MCF 10A (cell line): ENCODE results near the gene NFKBIL1. TPM values are rescaled to one million over a fixed set of nuclear protein-coding genes. Genes with fewer than 3 reads are reported as not detected.
A peak's percentile ranks its signal among the peaks of the same experiment; 100 is the strongest.

Experiments
- BruUV-seq: library from RNA; stranded (reverse); fragments of 400-500 nt; replicated peaks from 2 replicates; lab custom pipeline; 2021; lab: Mats Ljungman, UMichigan
- CTCF ChIA-PET: fragments of 300-600 bp; sonication (Branson Sonifier 250); formaldehyde crosslinking; extraction: SDS; loops from one replicate; lab custom pipeline; 2021; ENCODE audit warnings: antibody characterized with exemption, inconsistent platforms; lab: Yijun Ruan, JAX
- POLR2A ChIA-PET: fragments of 300-600, 350-650 bp; sonication (Branson Sonifier 250); formaldehyde crosslinking; extraction: SDS; loops from one replicate; lab custom pipeline; 2020; ENCODE audit warnings: antibody characterized with exemption, inconsistent platforms; lab: Yijun Ruan, JAX
- DNase-seq: peaks from one replicate; pipeline ENCODE4 v3.0.0-alpha.2; 2018; ENCODE audit not compliant: unreplicated experiment
- H3K27ac Mint-ChIP-seq: one replicate; pipeline ENCODE4 v1.8.0; 2022; ENCODE audit warnings: mild to moderate bottlenecking, low read depth, mixed read lengths; ENCODE audit not compliant: unreplicated experiment
- H3K27me3 Mint-ChIP-seq: one replicate; pipeline ENCODE4 v1.8.0; 2022; ENCODE audit warnings: mixed read lengths; ENCODE audit not compliant: insufficient read depth, unreplicated experiment
- H3K36me3 Mint-ChIP-seq: one replicate; pipeline ENCODE4 v1.8.0; 2022; ENCODE audit warnings: mild to moderate bottlenecking, moderate library complexity, mixed read lengths; ENCODE audit not compliant: insufficient read depth, unreplicated experiment
- H3K4me1 Mint-ChIP-seq: one replicate; pipeline ENCODE4 v1.8.0; 2022; ENCODE audit warnings: mixed read lengths; ENCODE audit not compliant: insufficient read depth, unreplicated experiment
- H3K4me3 Mint-ChIP-seq: one replicate; pipeline ENCODE4 v1.8.0; 2022; ENCODE audit warnings: mild to moderate bottlenecking, moderate library complexity, mixed read lengths; ENCODE audit not compliant: unreplicated experiment
- H3K9me3 Mint-ChIP-seq: one replicate; pipeline ENCODE4 v1.8.0; 2022; ENCODE audit warnings: mixed read lengths; ENCODE audit not compliant: unreplicated experiment
- intact Hi-C: fragments of 100-400 bp; cut with micrococcal nuclease; formaldehyde crosslinking; loops from 2 replicates; pipeline ENCODE4 v1.14.1; 2022
- total RNA-seq: library from RNA; stranded (reverse); gene quantifications from 2 replicates; pipeline ENCODE4 v1.2.3, GENCODE V29; 2022
- TF ChIP-seq, protein P1 (sequence below): fragments of 200-600 bp; IDR thresholded peaks from one replicate; pipeline ENCODE4 v1.8.0; 2022; ENCODE audit warnings: antibody characterized with exemption, mild to moderate bottlenecking; ENCODE audit not compliant: unreplicated experiment

Gene NFKBIL1
- total RNA-seq, 1 experiment from 2014 or later: 30.3 TPM

DNA sequence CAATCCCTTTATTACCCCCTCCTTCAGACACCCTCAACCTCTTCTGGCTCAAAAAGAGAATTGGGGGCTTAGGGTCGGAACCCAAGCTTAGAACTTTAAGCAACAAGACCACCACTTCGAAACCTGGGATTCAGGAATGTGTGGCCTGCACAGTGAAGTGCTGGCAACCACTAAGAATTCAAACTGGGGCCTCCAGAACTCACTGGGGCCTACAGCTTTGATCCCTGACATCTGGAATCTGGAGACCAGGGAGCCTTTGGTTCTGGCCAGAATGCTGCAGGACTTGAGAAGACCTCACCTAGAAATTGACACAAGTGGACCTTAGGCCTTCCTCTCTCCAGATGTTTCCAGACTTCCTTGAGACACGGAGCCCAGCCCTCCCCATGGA lies 30.2 kb downstream of the NFKBIL1 start:
- POLR2A ChIA-PET: interaction anchor here (0.6 to 1.7 kb wide), 5 partner anchors 13 to 1979 kb away, joined by 3 to 10 read pairs (median 4); partner anchors contain the start of gene DDX39B
- peaks cover 20% of the 10 kb centered on the region for H3K27me3 Mint-ChIP-seq
- H3K4me1 Mint-ChIP-seq: peaks cover 12% of the 10 kb centered on the region
- peaks cover 7% of the 10 kb centered on the region for H3K36me3 Mint-ChIP-seq
- no peaks in the 10 kb centered on the region for H3K9me3 Mint-ChIP-seq
- intact Hi-C loops: no loop called here
- BruUV-seq: no TSS peak
- H3K4me3 Mint-ChIP-seq: no peak overlapping the region
- CTCF ChIA-PET: interaction anchor here (0.6 to 18.9 kb wide), 4 partner anchors 20 to 372 kb away, joined by 3 to 215 read pairs (median 4); partner anchors contain the start of genes ATP6V1G2 and NCR3
- no peak overlapping the region for H3K27ac Mint-ChIP-seq
- TF ChIP-seq, protein P1, sequence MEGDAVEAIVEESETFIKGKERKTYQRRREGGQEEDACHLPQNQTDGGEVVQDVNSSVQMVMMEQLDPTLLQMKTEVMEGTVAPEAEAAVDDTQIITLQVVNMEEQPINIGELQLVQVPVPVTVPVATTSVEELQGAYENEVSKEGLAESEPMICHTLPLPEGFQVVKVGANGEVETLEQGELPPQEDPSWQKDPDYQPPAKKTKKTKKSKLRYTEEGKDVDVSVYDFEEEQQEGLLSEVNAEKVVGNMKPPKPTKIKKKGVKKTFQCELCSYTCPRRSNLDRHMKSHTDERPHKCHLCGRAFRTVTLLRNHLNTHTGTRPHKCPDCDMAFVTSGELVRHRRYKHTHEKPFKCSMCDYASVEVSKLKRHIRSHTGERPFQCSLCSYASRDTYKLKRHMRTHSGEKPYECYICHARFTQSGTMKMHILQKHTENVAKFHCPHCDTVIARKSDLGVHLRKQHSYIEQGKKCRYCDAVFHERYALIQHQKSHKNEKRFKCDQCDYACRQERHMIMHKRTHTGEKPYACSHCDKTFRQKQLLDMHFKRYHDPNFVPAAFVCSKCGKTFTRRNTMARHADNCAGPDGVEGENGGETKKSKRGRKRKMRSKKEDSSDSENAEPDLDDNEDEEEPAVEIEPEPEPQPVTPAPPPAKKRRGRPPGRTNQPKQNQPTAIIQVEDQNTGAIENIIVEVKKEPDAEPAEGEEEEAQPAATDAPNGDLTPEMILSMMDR: no peak
- no peak for DNase-seq

DNA sequence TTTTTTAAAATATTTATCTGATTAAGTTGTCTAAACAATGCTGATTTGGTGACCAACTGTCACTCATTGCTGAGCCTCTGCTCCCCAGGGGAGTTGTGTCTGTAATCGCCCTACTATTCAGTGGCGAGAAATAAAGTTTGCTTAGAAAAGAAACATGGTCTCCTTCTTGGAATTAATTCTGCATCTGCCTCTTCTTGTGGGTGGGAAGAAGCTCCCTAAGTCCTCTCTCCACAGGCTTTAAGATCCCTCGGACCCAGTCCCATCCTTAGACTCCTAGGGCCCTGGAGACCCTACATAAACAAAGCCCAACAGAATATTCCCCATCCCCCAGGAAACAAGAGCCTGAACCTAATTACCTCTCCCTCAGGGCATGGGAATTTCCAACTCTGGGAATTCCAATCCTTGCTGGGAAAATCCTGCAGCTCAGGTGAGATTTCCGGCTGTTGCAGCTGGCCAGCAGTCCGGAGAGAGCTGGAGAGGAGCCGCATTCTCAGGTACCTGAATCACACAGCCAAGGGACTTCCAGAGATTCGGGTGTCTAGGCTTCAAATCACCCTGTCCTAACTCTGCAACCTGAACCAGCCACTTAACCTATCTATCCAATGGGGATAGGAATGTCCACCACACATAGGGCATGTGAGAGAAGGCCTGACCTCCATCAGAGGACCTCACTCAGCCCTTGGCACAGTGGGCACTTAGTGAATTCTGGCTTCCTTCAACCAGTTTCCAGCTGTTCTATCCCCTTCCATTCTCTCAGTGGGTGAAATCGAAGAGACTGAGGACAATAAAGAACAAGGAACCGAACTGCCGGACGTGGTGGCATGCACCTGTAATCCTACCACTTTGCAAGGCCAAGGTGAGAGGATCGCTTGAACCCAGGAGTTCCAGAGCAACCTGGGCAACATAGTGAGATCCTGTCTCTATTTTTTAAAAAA lies 31.0 kb downstream of the NFKBIL1 start:
- TF ChIP-seq, protein P1: no peak
- Mint-ChIP-seq H3K27ac (peak overlapping the region; percentile 27), H3K27me3 (peaks cover 14% of the 10 kb centered on the region), H3K4me3 (no peak overlapping the region), H3K4me1 (peaks cover 10% of the 10 kb centered on the region), H3K36me3 (peaks cover 7% of the 10 kb centered on the region), H3K9me3 (no peaks in the 10 kb centered on the region)
- peak; percentile 65 for DNase-seq
- ChIA-PET POLR2A (interaction anchor here (0.5 to 1.7 kb wide), 10 partner anchors 9 to 1978 kb away, joined by 3 to 10 read pairs (median 4); partner anchors contain the start of genes ATP6V1G2, DDX39B and GPANK1), CTCF (interaction anchor here (0.9 to 18.9 kb wide), 3 partner anchors 19 to 49 kb away, joined by 3 to 215 read pairs (median 4); partner anchors contain the start of genes DDX39B and NCR3)
- intact Hi-C loops: no loop called here
- BruUV-seq: no TSS peak

DNA sequence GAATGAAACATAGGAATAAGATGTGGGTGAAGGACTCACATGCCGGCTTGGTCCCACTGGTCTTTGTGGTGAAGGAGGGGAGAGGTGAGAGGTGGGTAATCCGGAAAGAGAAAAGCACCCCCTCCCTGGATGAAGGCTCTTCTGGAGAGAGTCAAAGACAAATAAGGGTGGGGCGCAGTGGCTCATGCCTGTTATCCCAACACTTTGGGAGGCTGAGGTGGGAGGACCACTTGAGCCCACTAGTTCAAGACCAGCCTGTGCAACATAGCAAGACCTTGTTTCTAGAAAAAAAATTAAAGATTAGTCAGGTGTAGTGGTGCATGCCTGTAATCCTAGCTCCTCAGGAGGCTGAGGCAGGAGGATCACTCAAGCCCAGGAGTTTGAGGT lies 31.7 kb downstream of the NFKBIL1 start:
- no TSS peak for BruUV-seq
- CTCF ChIA-PET: interaction anchor here (0.9 to 18.9 kb wide), 3 partner anchors 18 to 48 kb away, joined by 3 to 215 read pairs (median 4); partner anchors contain the start of gene NCR3
- no peak overlapping the region for H3K4me3 Mint-ChIP-seq
- peaks cover 7% of the 10 kb centered on the region for H3K27me3 Mint-ChIP-seq
- POLR2A ChIA-PET: interaction anchor here (1.1 to 1.7 kb wide), 3 partner anchors 30 to 38 kb away, joined by 3 to 10 read pairs (median 4); partner anchors contain the start of genes ATP6V1G2 and DDX39B
- TF ChIP-seq, protein P1: no peak
- intact Hi-C loops: no loop called here
- no peak overlapping the region for H3K27ac Mint-ChIP-seq
- H3K9me3 Mint-ChIP-seq: no peaks in the 10 kb centered on the region
- peaks cover 7% of the 10 kb centered on the region for H3K36me3 Mint-ChIP-seq
- peaks cover 10% of the 10 kb centered on the region for H3K4me1 Mint-ChIP-seq
- DNase-seq: no peak
